GM06990 (cell line): Measurements from ENCODE around the gene PRKCA.

Experiments
- DNase-seq: peaks from one replicate; pipeline ENCODE4 v3.0.0-alpha.2; 2011; ENCODE audit not compliant: insufficient read length; ENCODE audit errors: extremely low read depth
- H3K27me3 ChIP-seq: replicated peaks from 2 replicates; pipeline ENCODE4 v1.6.0; 2011; ENCODE audit warnings: low read length; ENCODE audit not compliant: control insufficient read depth, insufficient read depth
- H3K36me3 ChIP-seq: 2 replicates; pipeline ENCODE4 v1.5.1; 2011; ENCODE audit warnings: low read length; ENCODE audit not compliant: control insufficient read depth, insufficient read depth
- H3K4me3 ChIP-seq: replicated peaks from 2 replicates; pipeline ENCODE4 v1.5.1; 2011; ENCODE audit warnings: low read depth, mild to moderate bottlenecking, control low read depth, low read length
- TF ChIP-seq, protein P1 (sequence below): IDR thresholded peaks from 2 replicates; pipeline ENCODE4 v1.5.1; 2011; ENCODE audit warnings: low read length, control low read depth, mild to moderate bottlenecking, inconsistent platforms; ENCODE audit not compliant: insufficient read depth, poor library complexity, severe bottlenecking

PRKCA gene

DNA sequence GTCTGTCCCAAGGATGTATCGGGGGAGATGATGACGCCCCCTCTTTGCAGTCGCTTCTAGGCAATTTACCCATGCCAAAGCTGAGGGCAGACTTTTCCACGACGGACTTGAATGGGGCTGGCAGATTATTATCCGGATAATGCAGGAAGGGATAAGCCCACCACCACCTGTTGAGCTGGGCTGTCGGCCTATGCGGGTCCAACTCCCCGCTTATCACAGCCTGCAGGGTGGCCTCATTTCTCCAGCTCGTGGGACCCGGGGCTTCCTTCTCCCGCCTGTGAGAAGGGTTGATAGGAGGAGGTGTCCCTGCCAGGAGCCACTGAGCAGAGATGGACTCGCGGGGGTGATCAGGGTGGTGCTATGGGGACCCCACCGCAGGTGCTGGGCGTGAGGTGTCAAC is 533.1 kb downstream of the PRKCA start:
- Histone ChIP-seq H3K27me3 (peaks cover 2% of the 10 kb centered on the region; the same call in 1 of the 2 replicates), H3K4me3 (no peak overlapping the region), H3K36me3 (no peaks in the 10 kb centered on the region)
- TF ChIP-seq, protein P1, sequence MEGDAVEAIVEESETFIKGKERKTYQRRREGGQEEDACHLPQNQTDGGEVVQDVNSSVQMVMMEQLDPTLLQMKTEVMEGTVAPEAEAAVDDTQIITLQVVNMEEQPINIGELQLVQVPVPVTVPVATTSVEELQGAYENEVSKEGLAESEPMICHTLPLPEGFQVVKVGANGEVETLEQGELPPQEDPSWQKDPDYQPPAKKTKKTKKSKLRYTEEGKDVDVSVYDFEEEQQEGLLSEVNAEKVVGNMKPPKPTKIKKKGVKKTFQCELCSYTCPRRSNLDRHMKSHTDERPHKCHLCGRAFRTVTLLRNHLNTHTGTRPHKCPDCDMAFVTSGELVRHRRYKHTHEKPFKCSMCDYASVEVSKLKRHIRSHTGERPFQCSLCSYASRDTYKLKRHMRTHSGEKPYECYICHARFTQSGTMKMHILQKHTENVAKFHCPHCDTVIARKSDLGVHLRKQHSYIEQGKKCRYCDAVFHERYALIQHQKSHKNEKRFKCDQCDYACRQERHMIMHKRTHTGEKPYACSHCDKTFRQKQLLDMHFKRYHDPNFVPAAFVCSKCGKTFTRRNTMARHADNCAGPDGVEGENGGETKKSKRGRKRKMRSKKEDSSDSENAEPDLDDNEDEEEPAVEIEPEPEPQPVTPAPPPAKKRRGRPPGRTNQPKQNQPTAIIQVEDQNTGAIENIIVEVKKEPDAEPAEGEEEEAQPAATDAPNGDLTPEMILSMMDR: no peak
- no peak for DNase-seq

GRCh38 chr17:66836063-66837005 is 533.9 kb downstream of the PRKCA start:
- DNase-seq: no peak
- Histone ChIP-seq H3K4me3 (no peak overlapping the region), H3K27me3 (peaks cover 2% of the 10 kb centered on the region; the same call in 1 of the 2 replicates), H3K36me3 (no peaks in the 10 kb centered on the region)
- TF ChIP-seq, protein P1: no peak

DNA sequence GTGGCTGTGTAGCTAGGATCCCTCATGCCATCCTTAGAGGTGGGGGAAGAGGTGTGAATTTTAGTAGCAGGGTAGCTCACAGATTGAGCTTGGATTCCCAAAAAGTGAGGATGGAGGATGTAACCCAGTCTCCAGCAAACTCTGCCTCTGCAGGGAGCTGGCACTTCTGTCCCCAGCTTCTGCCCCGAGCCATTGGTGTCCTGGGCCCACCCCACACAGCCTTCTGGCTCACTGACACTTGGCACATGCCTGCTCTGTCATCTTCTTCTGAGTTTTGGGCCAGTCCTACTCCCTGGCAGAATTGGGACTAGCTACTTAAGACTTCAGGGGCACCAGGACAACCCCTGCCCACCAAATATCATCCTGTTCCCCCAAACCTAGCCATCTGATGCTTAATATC is 534.8 kb downstream of the PRKCA start:
- H3K4me3 ChIP-seq: no peak overlapping the region
- no peak for DNase-seq
- peaks cover 2% of the 10 kb centered on the region; the same call in 1 of the 2 replicates for H3K27me3 ChIP-seq
- TF ChIP-seq, protein P1: no peak
- no peaks in the 10 kb centered on the region for H3K36me3 ChIP-seq

DNA sequence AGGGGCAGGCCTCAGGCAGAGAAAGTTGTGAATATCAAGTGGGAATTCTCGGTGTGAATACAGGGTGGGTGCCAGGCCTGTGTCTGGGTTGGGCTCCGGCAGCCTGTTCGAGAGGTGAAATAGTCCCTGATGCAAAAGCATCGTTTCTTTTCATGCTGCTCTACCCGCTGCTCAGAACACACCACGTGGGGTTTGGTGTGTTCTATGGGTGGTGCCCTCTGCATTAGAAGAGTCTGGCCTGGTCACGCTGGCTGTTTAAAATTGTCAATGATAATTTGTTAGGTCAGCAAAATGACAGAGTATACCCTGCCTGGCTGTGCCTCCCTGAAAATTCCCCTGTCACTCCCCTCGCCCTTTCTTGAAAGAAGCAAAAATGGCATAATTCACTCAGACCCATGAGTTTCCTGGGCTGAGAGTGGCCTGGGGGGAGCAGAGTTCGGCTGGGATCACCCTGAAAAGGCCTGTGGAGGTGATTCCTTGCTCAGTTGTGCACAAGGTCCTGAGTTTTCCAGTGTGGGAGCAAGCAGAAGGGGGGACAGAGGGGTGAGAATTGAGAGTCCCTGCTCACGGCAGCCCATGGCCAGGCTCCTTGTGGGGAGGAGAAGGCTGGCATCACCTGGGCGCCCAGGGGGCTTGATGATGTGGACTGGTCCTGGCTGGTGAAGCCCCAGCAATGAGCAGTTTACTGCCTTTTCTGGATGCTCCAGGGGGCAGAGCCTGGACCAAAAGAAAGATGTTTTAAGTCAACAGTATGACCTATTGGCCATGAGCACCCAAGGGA is 535.7 kb downstream of the PRKCA start:
- TF ChIP-seq, protein P1: no peak
- no peak overlapping the region for H3K4me3 ChIP-seq
- H3K36me3 ChIP-seq: no peaks in the 10 kb centered on the region
- H3K27me3 ChIP-seq: peaks cover 2% of the 10 kb centered on the region; the same call in 1 of the 2 replicates
- no peak for DNase-seq

GRCh38 chr17:66839616-66840015 is 537.2 kb downstream of the PRKCA start:
- Histone ChIP-seq H3K36me3 (no peaks in the 10 kb centered on the region), H3K27me3 (no peaks in the 10 kb centered on the region; the same call in 1 of the 2 replicates), H3K4me3 (no peak overlapping the region)
- DNase-seq: no peak
- TF ChIP-seq, protein P1: no peak
